Measurements from ENCODE around the gene PCDH9. TPM values are rescaled to one million over a fixed set of nuclear protein-coding genes. Genes with fewer than 3 reads are reported as not detected.

Gene PCDH9
- total RNA-seq, 1 donor from 2014 or later = 14.7 TPM

DNA sequence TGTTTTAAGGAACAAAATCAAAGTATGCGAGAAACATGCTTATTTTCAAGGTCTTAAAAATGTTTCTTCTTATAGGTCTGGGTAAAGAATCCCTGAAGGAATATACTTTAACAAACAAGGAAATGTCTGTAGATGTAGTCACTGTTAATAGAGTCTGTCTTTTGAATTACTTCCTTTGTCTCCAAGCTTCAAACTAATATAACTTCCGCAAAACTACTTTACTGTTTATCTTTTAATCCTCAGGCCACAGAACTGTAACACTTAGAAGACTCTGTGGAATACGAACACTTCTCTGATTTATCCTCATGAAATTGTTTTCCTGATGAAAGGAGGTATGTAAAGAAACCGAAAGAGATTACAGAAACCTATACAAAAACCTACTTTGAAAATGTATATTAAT is 316.0 kb downstream of the PCDH9 start:
- no peak overlapping the region for H3K27ac ChIP-seq (replicated peaks)
- no peaks in the 10 kb centered on the region for H3K36me3 ChIP-seq
- no peak for DNase-seq
- TF ChIP-seq, protein P1, sequence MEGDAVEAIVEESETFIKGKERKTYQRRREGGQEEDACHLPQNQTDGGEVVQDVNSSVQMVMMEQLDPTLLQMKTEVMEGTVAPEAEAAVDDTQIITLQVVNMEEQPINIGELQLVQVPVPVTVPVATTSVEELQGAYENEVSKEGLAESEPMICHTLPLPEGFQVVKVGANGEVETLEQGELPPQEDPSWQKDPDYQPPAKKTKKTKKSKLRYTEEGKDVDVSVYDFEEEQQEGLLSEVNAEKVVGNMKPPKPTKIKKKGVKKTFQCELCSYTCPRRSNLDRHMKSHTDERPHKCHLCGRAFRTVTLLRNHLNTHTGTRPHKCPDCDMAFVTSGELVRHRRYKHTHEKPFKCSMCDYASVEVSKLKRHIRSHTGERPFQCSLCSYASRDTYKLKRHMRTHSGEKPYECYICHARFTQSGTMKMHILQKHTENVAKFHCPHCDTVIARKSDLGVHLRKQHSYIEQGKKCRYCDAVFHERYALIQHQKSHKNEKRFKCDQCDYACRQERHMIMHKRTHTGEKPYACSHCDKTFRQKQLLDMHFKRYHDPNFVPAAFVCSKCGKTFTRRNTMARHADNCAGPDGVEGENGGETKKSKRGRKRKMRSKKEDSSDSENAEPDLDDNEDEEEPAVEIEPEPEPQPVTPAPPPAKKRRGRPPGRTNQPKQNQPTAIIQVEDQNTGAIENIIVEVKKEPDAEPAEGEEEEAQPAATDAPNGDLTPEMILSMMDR (IDR thresholded peaks at IDR 0.05; ENCODE audit: borderline replicate concordance) = no peak
- H3K9me3 ChIP-seq (replicated peaks) = peaks cover 6% of the 10 kb centered on the region
- no peak overlapping the region for H3K4me3 ChIP-seq
- no peaks in the 10 kb centered on the region for H3K4me1 ChIP-seq
- intact Hi-C loops (cut with micrococcal nuclease) = no loop called here
- no peaks in the 10 kb centered on the region for H3K27me3 ChIP-seq (ENCODE audit: low read depth)

DNA sequence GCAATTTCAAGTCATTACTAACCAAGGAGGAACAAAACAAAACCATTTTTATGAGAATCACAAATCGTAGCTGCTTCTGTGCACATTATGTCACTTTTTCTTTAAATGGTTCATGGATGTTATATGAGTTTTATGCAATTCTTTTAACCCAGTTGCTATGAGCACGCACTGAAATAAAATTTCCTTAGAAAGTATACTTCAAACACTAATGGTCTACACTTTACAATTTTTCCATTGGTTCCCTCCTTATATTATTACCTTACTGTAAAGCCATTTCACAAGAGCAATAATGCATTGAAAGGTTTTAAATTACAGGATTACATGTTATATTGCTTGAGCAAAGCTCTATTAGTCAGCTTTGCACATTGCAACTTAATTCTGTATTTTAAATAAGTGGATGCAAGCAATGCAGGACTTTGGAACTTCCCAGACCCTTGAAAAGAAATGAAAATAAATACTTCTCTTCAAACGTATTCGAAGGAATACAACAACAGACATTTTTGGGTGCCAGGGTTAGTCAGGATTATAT is 318.7 kb downstream of the PCDH9 start:
- Histone ChIP-seq H3K9me3 (replicated peaks) (no peaks in the 10 kb centered on the region), H3K36me3 (no peaks in the 10 kb centered on the region), H3K4me1 (no peaks in the 10 kb centered on the region), H3K27me3 (ENCODE audit: low read depth) (no peaks in the 10 kb centered on the region), H3K27ac (replicated peaks) (no peak overlapping the region), H3K4me3 (no peak overlapping the region)
- intact Hi-C loops (cut with micrococcal nuclease) = no loop called here
- TF ChIP-seq, protein P1 (IDR thresholded peaks at IDR 0.05; ENCODE audit: borderline replicate concordance) = no peak
- DNase-seq = no peak

DNA sequence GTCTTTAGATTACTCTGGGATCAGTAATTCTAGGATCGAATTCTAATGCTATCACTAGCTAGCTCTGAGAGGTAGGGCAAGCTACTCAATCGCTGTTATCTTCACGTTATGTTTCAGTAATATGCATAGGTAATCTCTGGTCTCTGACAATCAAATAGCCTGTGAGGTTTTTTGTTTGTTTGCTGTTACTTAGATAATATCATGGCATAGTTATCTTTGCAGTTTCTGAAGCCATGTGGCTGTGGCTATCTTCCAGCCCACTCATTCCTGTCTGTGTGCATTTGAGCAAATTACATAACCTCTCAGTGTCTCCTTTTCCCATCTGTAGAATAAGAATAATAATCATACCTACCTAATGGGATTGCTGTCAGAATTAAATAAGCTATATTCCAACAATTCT is 330.2 kb downstream of the PCDH9 start:
- intact Hi-C loops (cut with micrococcal nuclease) = no loop called here
- H3K36me3 ChIP-seq = no peaks in the 10 kb centered on the region
- TF ChIP-seq, protein P1 (IDR thresholded peaks at IDR 0.05; ENCODE audit: borderline replicate concordance) = no peak
- no peaks in the 10 kb centered on the region for H3K9me3 ChIP-seq (replicated peaks)
- H3K4me3 ChIP-seq = no peak overlapping the region
- no peak overlapping the region for H3K27ac ChIP-seq (replicated peaks)
- H3K27me3 ChIP-seq (ENCODE audit: low read depth) = no peaks in the 10 kb centered on the region
- no peaks in the 10 kb centered on the region for H3K4me1 ChIP-seq
- no peak for DNase-seq

DNA sequence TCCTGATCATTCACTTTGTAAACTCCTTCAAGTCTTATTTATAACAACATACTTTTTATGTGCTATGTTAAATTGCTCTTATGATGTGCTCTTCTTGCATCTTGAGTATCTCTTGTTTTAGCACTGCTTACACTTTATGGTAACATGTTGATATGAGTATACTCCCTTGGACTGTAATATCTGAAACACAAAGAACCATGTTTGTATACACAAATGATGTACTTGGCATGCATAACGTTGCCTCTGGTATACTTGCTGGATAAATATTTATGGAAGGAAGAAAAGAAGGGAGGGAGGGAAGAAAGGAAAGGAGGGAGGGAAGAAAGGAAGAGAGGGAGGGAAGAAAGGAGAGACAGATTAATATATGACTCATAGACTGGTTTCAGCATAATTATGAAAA is 333.2 kb downstream of the PCDH9 start:
- TF ChIP-seq, protein P1 (IDR thresholded peaks at IDR 0.05; ENCODE audit: borderline replicate concordance) = no peak
- no peak overlapping the region for H3K27ac ChIP-seq (replicated peaks)
- intact Hi-C loops (cut with micrococcal nuclease) = no loop called here
- DNase-seq = no peak
- no peaks in the 10 kb centered on the region for H3K9me3 ChIP-seq (replicated peaks)
- no peak overlapping the region for H3K4me3 ChIP-seq
- H3K27me3 ChIP-seq (ENCODE audit: low read depth) = no peaks in the 10 kb centered on the region
- H3K4me1 ChIP-seq = no peaks in the 10 kb centered on the region
- no peaks in the 10 kb centered on the region for H3K36me3 ChIP-seq

DNA sequence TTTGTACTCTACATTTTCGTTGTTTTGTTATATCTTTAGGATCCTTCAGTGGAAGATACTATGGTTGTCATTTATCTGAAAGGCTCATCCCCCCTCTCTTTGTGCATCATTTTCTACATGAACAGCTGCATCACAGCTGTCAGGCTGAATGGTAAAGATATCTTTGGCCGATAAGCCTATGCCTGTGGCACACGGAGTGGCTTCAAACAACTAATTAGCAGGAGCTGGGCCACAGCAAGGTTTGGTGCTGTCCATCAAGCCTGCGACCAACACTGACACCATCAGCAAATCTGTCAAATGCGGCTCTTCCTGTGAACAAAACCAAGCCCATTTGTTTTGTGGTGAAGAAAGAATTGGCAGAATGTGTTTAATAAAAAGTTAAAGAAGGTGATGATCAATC is 334.4 kb downstream of the PCDH9 start:
- Histone ChIP-seq H3K4me3 (no peak overlapping the region), H3K4me1 (no peaks in the 10 kb centered on the region), H3K27me3 (ENCODE audit: low read depth) (no peaks in the 10 kb centered on the region), H3K9me3 (replicated peaks) (peaks cover 6% of the 10 kb centered on the region), H3K27ac (replicated peaks) (no peak overlapping the region), H3K36me3 (no peaks in the 10 kb centered on the region)
- TF ChIP-seq, protein P1 (IDR thresholded peaks at IDR 0.05; ENCODE audit: borderline replicate concordance) = no peak
- intact Hi-C loops (cut with micrococcal nuclease) = no loop called here
- DNase-seq = no peak
